GM21423 (cell line): ENCODE data around the gene TRIL.

Experiments used
- ATAC-seq: cut with Tn5 transposase; IDR thresholded peaks from one replicate; pipeline ENCODE4 v1.9.1; 2021; ENCODE audit warnings: mild to moderate bottlenecking, moderate library complexity; ENCODE audit not compliant: unreplicated experiment

The TRIL gene

DNA sequence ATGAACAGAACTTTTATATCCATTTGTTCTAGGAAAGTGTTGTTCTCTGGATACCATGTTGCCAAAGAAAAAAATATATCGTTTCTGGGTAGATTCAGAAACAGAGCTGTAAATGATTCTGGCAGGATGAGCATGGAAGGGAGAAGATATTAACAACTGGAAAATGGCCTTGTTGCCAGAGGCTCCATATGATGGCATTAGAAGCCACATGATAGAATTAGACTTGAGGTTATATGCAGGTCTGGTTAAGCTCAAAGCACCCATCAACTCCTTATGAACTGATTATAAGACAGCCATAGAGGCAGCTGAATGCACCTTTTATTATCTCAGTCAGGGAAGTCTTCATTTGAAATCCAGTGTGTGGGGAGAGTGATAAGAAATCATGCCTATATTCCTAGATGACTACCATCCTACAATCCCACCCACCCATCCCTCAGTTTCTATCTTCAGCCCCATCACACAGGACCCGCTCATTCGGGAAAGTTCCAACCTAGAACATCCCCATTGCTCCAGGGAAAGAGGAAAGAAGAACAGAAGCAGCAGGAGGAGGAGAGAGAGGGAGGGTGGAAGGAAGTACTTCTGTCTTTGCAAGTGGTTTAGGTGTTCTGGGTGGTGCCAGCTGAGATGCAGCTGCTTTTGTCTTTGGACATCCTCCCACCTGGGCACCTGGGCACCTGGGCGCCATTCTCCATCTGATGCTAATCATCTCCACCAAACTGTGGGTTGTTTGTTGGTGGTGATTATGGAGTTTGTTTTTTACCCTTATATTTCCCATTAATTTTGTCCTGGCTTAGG, 25.5 kb upstream of the TRIL start:
- no peak for ATAC-seq

DNA sequence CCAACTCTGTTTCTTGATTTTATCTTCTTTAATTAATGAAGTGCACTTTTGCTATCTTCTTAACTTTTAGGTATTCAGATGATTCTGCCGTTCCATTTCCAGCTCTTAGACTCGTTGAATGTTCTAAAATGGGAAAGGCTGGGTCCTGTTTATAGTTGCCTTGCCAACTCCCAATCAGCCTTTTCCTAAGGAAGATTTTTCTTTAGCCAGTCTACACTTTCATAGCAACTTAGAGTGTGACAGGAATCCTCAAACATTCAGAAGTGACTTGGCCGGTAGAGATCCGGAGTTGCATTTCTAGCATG, 23.0 kb upstream of the TRIL start:
- ATAC-seq = no peak

DNA sequence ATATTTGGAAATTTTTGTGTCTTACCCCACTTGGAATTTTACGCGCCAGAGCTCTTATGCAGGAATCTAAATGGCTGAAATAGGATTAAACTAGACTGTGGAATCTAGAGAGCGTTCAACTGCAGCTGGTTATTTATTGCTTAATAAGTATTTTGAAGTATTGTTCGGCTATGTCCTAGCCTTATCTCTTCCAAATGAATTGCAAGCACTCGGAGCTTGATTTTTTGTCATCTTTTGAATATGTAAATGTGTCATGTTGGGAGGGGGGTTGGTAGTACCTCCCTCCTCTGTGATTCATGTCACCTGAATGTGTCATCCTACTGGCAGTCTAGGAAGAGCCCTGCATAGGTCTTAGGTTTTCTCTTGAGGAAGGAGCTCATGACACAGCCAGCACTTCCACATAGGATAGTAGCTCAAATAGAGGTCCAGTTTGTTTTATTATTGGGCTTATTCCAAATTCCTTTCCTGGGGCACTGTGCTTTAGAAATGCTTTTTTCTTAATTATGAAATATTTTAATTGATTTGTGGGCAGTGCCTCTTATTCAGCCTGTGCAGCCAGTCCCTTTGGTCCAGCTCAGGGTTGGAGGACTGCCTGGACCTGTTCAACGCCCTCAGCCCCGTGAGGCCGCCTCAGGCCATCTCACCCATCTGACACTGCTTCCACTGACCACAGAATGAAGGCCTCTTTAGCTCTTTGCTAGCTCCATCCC, 22.5 kb upstream of the TRIL start:
- no peak for ATAC-seq

DNA sequence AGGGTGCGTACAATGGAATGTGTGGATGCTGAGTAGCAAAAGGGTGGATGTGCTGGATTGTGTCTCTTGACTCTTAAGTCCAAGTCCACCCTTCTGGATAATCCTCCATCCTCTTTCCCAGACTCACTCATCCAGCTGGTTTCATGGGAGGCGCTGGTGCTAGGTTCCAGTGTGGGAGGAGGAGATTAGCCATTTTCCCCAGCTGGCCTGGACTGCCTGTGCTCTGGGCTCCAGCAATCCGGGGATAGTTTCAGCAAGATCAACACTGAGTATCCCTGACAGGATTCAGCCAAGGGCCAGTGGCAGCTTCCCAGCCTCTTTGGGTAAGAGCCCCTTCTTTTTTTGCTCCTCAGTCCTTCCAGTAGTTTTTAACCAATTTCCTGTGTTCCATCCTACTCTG, 21.6 kb upstream of the TRIL start:
- no peak for ATAC-seq

GRCh38 chr7:28977881-28978280, 19.8 kb upstream of the TRIL start:
- ATAC-seq = no peak

GRCh38 chr7:28976022-28976421, 17.9 kb upstream of the TRIL start:
- ATAC-seq = no peak

- ATAC-seq = no peak
These were observed 15.5 kb upstream of the TRIL start for GRCh38 chr7:28973591-28973990.

- ATAC-seq = no peak
These were observed 5.9 kb upstream of the TRIL start for GRCh38 chr7:28964056-28964455.

- ATAC-seq = no peak
These were observed 3.8 kb upstream of the TRIL start for GRCh38 chr7:28961972-28962371.

- no peak for ATAC-seq
These were observed 2.1 kb upstream of the TRIL start for GRCh38 chr7:28960071-28960840.

DNA sequence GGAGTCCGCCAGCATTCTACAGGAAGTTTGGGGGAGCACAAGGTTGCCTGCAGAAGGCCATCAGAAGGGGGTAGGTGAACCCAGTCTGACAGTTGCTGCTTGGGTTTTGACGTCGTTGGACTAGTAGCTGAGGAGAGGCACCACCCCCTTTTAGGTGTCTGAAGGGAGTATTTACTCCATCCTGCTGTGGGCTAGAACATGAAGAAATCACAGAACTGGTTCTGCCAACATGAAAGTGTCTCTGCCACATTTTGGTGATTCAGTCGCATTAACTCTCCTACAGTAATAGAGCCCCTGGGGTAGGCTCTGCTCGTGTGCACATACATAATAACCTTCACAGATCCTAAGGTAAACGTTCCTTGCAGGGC, 834 bp upstream of the TRIL start:
- ATAC-seq = no peak

DNA sequence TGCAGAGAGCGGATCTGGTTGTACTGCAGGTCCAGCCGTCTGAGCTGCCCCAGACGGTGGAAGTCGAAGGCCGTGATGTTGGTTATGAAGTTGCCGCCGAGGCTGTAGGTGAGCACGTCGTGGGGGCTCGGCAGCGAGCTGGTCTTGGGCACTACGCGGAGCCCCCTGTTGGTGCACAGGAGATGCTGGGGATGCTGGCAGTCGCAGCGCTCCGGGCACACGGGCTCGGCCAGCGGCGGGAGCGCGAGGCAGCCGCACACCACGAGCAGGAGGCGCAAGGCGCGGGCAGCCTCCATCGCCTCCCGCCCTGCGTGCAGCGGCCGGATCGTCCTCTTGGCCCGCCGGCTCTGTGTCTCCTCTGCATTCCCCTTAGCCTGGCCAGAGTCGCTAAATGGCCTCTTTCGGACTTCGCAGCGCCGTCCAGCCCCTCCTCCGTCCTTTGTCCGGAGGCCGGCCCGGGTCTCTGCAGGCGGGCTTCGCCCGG, 337 bp downstream of the TRIL start:
- ATAC-seq = no peak

DNA sequence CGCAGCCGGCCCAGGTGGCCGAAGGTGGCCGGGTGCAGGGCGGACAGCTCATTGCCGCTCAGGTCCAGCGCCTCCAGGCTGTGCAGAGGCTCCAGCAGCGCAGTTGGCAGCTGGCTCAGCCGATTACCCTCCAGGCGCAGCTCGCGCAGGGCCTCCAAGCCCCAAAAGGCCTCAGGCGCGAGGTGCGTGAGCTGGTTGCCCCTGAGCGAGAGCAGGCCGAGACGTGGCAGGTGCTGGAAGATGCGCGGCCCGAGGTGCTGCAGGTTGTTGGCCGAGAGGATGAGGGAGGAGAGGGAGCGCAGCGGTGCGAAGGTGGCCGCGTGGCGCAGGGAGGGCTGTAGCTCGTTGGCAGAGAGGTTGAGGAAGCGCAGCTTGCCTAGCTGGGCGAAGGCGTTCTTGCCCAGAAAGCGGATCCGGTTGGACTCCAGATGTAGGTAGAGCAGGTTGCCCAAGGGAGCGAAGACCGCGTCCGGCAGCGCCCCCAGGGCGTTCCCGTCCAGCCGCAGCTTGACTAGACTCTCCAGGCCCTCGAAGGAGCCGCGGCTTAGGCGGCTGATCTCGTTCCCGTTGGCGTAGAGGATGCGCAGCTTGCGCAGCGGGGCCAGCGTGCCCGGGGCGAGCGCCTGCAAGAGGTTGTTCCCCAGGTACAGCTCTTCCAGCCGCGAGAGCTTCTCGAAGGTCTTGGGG, 923 bp downstream of the TRIL start:
- ATAC-seq = no peak

DNA sequence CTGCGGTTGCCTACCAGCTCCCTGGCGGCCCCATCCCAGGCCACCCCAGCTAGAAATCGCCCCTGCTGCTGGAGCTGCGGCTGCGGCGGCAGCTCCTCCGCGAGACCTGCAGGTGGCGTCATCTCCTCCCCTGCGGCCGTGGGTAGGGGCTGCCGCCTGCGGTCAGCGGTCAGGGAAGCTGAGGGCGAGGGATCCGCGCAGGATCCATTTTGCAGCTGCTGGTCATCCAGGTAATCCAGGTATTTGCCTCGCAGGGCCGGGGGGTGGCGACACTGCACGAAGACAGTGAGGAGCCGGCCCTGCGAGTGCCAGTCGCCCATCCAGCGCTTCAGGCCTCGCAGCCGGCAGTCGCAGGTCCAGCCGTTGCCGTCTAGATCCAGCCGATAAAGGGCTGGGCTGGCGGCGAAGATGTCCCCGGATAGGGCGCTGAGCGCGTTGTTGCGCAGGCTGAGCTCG, 1.5 kb downstream of the TRIL start:
- ATAC-seq = no peak

DNA sequence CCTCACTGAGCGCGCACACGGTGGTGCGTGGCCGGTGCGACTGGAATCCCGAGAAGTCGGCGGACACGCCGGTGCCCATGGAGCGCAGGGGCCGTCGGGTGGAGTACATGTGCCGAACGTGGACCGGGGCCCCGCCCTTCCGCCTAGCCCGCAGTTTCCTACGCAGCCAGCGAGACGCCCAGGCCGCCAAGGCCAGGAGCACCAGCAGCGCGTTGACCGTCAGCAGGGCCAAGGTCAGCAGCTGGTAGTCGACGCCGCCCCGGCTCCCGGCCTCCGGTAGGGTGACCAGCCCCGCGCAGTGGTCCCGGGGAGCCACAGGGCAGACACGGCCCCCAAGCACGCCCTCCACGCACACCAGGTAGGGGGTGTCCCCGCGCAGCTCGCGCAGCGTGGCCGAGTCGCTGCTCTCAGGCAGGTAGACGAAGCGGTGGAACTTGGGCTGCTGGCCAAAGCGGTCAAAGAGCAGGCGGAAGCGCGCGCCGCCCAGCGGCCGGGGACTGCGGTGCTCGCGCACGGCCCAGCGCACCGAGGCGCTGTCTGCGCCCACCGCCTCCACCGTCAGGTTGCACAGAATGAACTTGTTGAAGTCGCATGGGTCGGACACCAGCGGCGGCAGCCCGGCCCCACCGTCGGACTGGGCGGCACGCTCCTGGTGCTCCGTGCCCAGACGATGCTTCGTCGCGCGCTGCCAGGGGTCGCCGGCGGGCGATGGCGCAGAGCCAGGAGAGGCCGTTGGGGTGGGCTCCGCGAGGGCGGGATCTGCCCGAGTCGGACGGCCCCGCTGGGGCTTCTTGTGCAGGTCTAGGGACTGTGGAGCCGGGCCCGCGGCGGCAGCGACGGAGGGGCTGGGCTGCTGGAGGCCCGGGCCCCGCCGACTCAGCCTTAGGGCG, 2.2 kb downstream of the TRIL start:
- no peak for ATAC-seq

DNA sequence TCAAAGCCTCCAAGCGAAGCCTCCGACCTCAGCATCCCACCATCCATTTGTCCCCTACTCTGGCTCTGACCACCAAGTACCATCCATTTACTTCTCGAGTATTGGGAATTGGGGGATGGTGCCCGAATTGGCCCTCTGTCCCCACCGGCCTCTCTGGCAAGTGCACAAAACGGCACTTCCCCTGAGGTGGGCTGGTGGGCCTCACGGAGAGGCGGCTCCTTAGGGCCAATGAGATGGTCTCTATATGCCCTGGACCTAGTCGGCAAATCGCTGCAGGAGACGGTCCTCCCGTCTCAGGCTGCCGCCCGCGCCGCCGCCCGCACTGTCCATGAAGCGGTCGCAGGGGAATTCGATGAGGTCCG, 2.8 kb downstream of the TRIL start:
- no peak for ATAC-seq

DNA sequence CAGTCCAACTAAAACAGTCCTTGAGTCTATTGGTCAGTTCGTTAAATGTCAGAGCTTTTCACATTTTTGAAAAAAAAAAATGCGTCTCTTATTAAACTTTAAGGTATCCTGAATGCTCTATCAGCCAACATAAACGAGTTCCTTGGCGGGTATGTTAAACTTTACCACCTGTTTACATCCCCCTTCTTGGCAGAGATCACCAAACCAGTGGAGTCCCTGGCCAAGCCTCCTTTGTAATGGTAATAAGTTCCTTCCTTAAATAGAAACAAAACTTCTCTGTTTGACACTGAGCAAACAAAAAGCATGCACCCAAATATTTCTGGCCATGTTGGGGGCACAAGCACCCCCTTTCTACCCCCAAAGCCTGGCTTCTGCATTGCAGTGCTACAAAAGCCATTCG, 3.2 kb downstream of the TRIL start:
- ATAC-seq = no peak

DNA sequence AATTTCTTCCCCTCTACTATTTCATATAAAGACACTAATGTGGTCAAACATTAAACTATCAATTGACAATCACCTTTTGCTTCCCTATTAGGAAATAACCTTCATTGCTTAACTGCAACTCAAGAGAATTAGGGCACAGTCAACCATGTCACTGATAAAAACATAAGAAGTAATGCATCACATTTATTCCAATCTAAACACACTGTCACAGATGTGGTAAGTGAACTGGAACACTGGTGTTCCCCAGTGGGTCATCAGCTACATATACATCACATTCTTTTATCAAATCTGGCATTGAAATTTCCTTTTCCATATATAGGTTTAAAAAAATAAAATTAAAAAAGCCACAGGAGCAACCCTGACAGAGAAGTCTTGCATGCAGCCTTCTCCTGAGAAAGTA, 3.7 kb downstream of the TRIL start:
- no peak for ATAC-seq

DNA sequence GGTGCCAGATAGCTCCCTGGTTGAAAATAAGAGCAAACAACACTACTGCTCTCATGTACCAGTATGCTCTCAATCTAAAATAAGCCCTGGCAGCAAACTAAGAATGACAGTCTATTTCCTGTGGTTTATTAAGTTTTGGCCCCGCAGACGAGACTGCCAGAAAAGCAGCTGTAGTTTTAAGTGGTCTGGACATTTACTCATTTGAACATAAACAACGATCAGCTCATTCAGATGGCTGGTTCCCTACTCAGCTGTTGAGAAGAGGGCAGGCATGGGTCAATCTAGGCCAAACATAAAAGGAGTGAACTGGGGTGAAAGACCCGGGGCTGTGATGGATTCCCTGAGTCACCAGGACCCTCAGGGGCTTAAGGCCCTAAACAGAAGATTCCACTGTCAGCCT, 4.5 kb downstream of the TRIL start:
- ATAC-seq = no peak

DNA sequence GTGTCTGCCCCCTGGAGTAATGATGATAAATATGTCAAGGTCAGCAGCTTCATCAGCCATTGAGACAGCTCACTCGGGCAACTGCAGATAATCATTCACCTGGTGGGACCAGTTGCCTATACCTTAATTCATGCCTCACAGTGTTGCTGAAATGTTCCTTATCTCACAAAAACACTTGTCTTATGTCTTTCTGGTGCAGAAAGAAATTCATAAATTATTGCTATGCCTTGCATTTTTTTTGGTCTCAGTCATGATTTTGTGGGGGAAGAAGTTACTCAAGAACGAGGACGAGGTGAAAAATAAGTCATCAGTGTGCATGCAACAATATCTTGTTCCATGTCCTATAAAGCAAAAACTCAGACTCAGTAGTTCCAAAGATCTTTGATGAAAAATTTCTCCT, 16.0 kb downstream of the TRIL start:
- ATAC-seq = no peak
